Measurements from ENCODE around the gene TP53TG3D.
"Not testable (repeated sequence)": the region's sequence is repeated elsewhere in the genome, so short reads cannot be mapped to it uniquely, and the experiment has no call there.

Gene TP53TG3D, protein sequence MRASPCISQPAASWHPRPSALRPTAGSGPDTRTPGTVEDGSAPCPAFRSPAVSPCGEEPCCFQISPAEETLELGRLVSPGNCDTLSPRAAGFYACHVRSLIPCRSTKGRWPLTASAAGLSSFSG

DNA sequence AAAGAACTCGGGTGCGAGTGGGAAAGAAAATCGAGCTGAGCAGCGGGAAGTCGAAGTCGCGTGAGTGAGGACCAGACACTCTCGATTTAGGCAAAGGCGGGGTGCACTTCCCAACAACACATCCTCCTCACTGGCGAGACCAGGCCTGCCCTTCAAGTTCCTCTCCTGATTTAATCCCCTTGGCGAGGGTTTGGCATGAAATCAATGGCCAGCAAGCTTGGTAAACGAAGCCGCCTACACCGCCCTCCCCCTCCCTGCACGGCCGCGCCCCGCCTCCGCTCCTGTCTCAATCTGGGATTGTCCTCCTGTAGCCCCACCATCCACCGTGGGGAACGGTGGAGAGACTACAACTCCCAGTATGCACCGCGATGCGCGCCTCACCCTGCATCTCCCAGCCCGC, at the start of gene TP53TG3D:
Gene TP53TG3D (plus strand): TSS at position 301 of the 400 bp plus-strand sequence. CDS start 68 bp downstream, at position 369.
- DNase-seq (ENCODE audit: low read depth): not testable (repeated sequence)

DNA sequence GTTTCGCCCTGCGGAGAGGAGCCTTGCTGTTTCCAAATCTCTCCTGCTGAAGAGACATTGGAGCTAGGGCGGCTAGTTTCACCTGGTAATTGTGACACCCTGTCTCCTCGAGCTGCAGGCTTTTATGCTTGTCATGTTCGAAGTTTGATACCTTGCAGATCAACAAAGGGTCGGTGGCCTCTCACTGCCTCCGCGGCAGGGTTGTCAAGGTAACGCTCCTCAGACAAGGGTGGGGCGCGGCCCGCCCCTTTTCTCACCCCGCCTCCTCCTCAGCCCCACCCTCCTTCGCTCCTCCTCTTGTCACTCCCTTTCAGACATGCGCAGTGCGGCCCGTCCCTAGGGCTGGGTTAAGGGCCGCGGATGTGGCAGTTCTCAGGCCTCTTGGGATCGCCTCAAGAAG, 421 bp downstream of the TP53TG3D start:
- DNase-seq (ENCODE audit: low read depth): not testable (repeated sequence)

DNA sequence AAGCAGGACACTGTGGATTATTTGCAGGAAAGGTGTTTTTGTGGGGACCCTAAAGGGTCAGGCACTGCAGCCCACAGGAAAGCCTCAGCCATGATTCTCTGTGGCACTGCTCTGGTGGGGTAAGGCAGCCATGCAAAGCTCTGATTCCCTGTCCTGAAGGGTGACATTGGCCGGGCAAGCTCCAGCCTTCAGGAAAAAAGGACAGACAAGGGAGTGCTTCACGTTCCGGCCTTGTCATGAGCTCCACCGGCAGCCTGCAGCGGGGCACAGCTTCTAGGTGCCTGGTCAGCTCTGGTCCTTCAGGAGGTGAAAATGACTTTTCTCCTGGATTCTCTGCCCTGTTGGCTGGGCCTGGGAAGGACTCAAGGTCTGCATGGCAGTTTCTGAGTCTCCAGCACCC, 8.4 kb downstream of the TP53TG3D start:
- not testable (repeated sequence) for DNase-seq (ENCODE audit: low read depth)

DNA sequence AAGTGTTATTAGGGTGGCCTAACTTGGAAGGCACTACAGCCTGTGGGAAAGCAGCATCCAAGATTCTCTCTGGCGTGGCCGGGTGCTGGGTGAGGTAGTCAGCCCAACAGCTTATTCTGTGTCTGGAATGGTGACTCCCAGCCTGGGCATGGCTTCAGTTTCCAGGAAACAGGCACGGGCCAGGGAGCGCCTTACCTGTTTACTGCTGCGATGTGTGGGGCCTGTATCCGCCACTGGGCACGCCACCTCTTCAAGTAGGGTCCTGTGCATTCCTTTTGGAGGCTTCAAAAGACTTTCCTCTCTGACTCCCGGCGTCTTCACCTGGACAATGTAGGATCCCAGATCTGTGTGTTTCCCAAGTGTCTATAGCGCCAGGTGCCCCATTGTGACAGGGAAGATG, 10.5 kb downstream of the TP53TG3D start:
- DNase-seq (ENCODE audit: low read depth): not testable (repeated sequence)

DNA sequence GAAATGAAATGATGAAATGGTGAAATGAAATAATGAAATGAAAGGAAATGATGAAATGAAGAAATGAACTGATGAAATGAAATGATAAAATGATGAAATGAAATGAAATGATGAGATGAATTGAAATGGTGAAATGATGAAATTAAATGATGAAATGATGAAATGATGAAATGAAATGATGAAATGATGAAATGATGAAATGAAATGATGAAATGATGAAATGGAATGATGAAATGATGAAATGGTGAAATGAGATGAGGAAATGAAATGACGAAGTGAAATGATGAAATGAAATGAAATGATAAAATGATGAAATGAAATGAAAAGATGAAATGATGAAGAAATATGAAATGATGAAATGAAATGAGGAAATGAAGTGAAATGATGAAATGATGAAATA, 28.8 kb downstream of the TP53TG3D start:
- DNase-seq (ENCODE audit: low read depth): not testable (repeated sequence)

DNA sequence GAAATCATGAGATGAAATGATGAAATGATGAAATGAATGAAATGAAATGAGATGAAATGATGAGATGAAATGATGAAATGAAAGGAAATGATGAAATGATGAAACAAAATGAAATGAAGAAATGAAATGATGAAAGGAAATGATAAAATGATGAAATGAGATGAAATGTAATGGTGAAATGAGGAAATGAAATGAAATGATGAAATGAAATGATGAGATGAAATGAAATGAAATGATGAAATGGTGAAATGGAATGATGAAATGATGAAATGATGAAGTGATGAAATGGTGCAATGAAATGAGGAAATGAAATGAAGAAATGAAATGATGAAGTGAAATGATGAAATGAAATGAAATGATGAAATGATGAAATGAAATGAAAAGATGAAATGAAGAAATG, 29.9 kb downstream of the TP53TG3D start:
- DNase-seq (ENCODE audit: low read depth): not testable (repeated sequence)

DNA sequence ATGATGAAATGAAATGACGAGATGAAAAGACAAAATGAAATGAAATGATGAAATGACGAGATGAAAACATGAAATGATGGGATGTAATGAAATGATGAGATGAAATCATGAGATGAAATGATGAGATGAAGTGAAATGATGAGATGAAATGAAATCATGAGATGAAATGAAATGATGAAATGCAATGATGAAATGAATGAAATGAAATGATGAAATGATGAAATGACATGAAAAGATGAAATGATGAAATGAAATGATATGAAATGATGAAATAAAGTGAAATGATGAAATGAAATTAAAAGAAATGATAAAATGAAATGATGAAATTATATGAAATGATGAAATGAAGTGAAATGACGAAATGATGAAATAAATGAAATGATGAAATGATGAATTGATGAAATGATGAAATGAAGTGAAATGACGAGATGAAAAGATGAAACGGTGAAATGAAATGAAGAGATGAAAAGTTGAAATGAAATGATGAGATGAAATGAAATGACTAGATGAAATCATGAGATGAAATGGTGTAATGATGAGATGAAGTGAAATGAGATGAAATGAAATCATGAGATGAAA, 30.9 kb downstream of the TP53TG3D start:
- DNase-seq (ENCODE audit: low read depth): not testable (repeated sequence)

DNA sequence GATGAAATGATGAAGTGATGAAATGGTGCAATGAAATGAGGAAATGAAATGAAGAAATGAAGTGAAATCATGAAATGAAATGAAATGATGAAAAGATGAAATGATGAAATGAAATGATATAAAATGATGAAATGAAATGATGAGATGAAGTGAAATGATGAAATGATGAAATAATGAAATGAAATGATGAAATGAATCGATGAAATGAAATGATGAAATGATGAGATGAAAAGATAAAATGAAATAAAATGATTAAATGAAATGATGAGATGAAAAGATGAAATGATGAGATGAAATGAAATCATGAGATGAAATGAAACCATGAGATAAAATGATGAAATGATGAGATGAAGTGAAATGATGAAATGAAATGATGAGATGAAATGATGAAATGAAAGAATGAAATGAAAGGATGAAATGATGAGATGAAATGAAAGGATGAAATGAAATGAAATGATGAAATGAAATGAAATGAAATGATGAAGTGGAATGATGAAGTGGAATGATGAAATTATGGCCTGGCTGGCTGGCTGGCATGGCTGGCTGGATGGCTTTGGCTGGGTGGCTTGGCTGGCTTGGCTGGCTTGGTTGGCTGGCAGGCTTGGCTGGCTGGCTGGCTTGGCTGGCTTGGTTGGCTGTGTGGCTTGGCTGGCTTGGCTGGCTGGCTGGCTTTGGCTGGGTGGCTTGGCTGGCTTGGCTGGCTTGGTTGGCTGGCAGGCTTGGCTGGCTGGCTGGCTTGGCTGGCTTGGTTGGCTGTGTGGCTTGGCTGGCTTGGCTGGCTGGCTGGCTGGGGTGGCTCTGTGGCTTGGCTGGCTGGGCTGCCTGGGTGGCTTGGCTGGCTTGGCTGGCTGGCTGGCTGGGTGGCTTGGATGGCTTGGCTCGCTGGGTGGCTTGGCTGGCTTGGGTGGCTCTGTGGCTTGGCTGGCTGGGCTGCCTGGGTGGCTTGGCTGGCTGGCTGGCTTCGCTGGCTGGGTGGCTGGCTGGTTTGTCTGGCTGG, 32.0 kb downstream of the TP53TG3D start:
- not testable (repeated sequence) for DNase-seq (ENCODE audit: low read depth)

DNA sequence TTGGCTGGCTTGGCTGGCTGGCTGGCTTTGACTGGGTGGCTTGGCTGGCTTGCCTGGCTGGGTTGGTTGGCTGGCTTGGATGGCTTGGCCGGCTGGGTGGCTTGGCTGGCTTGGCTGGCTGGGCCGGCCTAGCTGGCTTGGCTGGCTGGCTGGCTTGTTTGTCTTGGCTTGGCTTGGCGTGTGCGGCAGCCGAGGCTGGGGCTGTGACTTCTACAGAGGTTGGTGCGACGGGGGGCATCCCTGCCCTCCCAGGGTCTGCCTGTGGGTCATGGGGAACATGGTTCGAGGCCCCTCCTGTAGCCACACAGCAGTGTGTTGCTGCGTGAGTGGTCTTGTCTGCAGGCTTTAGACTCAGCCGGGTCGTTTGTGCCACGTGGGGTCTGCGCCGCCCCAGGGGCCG, 33.1 kb downstream of the TP53TG3D start:
- not testable (repeated sequence) for DNase-seq (ENCODE audit: low read depth)

DNA sequence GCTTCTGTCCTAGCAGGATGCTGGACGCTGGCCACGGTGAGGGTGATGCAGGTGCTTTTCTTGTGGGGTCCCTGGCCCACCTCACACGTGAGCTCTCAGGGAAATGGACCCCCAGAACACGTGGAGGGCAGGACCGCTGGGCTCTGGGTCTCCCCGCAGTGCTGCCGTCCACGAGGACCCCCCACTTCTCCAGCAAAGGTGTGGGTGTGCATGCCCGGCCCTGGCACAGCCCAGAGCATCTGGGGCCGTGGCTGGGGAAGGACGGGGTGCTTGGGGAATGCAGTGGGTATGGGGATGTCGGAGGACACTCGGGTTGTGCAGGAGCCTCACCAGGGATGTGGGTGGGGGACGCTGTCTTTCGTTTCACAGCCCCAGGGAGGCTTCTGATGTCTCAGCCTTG, 34.7 kb downstream of the TP53TG3D start:
- DNase-seq (ENCODE audit: low read depth): not testable (repeated sequence)

DNA sequence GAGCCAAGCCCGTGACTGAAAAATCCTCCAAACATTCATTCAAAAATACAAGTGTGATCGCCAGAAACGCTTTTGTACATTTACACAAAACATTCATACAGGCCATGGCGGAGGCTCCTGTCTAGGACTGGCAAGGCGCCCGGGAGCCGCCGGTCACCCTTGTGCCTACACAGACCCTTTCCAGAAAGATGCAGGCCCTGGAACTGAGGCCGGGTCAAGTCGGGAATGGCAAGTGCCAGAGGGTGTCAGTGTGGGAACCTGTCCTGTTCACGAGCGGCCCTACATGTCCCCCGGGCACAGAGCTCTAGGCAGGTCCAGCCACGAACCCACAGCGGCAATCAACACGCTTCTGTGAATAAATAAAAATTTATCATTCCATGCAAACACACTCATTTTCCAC, 36.1 kb downstream of the TP53TG3D start:
- not testable (repeated sequence) for DNase-seq (ENCODE audit: low read depth)

DNA sequence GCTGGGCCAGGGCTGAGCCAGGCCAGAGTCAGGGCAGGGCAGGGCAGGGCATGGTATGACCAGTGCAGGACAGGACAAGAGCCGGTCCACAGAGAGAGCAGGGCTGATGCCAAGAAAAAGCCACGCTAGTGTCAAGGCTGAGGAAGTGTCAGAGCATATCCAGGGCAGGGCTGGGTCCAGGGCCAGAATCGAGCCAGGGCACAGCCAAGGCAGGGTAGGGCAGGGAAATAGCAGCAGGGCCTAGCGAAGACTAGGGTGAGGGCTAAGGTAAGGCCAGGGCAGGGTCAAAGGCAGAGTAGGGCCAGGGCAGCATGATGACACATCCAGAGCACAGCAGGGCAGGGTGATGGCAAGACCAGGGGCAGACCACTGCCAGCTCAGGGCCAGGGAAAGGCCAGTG, 49.7 kb downstream of the TP53TG3D start:
- not testable (repeated sequence) for DNase-seq (ENCODE audit: low read depth)

Data from non-pigmented ciliary epithelial cell (primary cell).